Thyroid gland (tissue), 4 donors: ENCODE data around the gene SP110. TPM values are rescaled to one million over a fixed set of nuclear protein-coding genes. Genes with fewer than 3 reads are reported as not detected.

Source experiments
- DNase-seq, 2 donors: peaks; one replicate each; pipeline ENCODE4 v3.0.0-alpha.2; 2019
- H3K27ac ChIP-seq, 3 donors: fragments of 200-600 bp; sonication (generic); 1 replicate in 2 of 3; 2 replicates in 1 of 3; pipeline ENCODE4 v1.5.1; 2016 to 2019; ENCODE audit warnings: mild to moderate bottlenecking in 1 of 3, moderate library complexity in 1 of 3
- H3K27me3 ChIP-seq: fragments of 200-600 bp; sonication (generic); one replicate; pipeline ENCODE4 v1.5.1; 2019
- H3K36me3 ChIP-seq, 2 donors: fragments of 200-600 bp; sonication (generic); one replicate each; pipeline ENCODE4 v1.5.1; 2016 to 2019
- H3K4me1 ChIP-seq, 2 donors: fragments of 200-600 bp; sonication (generic); one replicate each; pipeline ENCODE4 v1.5.1; 2017 to 2019
- H3K4me3 ChIP-seq, 3 donors: fragments of 200-600 bp; sonication (generic); replicated peaks in 1 of 3; 1 replicate in 2 of 3; 2 replicates in 1 of 3; pipeline ENCODE4 v1.5.1; 2016; ENCODE audit warnings: mild to moderate bottlenecking in 1 of 3
- H3K9me3 ChIP-seq: fragments of 200-600 bp; sonication (generic); one replicate; pipeline ENCODE4 v1.5.1; 2017
- POLR2A ChIP-seq, 2 donors: fragments of 450-650 bp; IDR thresholded peaks; one replicate each; pipeline ENCODE4 v1.6.1; 2017; ENCODE audit warnings: antibody characterized with exemption in 2 of 2, mild to moderate bottlenecking in 2 of 2, moderate library complexity in 1 of 2
- WGBS, 2 donors: methylation state at CpG; one replicate each; pipeline ENCODE4 v1.1.5; 2017; 5-methylcytosine and 5-hydroxymethylcytosine counted together
- intact Hi-C: fragments of 100-400 bp; cut with DNase I; formaldehyde crosslinking; loops from one replicate; pipeline ENCODE4 v1.15.1; 2023
- total RNA-seq, 4 donors: library from RNA; depleted of rRNA; stranded (reverse); fragments of >200 nt; gene quantifications; one replicate each; pipeline ENCODE4 v1.2.3, GENCODE V29; 2016
- TF ChIP-seq, protein P1 (sequence below), 6 experiments: fragments of 200-600 bp in 3 of 6; fragments of 450-650 bp in 3 of 6; sonication (generic) in 3 of 6; IDR thresholded peaks; one replicate each; pipeline ENCODE4 v1.5.1; 2016 to 2019; ENCODE audit warnings: antibody characterized with exemption in 6 of 6, mild to moderate bottlenecking in 2 of 6, inconsistent platforms in 1 of 6, moderate library complexity in 1 of 6

Gene SP110
- total RNA-seq, 4 donors from 2014 or later, result 17.7 to 66.2 (median 23.5) TPM

DNA sequence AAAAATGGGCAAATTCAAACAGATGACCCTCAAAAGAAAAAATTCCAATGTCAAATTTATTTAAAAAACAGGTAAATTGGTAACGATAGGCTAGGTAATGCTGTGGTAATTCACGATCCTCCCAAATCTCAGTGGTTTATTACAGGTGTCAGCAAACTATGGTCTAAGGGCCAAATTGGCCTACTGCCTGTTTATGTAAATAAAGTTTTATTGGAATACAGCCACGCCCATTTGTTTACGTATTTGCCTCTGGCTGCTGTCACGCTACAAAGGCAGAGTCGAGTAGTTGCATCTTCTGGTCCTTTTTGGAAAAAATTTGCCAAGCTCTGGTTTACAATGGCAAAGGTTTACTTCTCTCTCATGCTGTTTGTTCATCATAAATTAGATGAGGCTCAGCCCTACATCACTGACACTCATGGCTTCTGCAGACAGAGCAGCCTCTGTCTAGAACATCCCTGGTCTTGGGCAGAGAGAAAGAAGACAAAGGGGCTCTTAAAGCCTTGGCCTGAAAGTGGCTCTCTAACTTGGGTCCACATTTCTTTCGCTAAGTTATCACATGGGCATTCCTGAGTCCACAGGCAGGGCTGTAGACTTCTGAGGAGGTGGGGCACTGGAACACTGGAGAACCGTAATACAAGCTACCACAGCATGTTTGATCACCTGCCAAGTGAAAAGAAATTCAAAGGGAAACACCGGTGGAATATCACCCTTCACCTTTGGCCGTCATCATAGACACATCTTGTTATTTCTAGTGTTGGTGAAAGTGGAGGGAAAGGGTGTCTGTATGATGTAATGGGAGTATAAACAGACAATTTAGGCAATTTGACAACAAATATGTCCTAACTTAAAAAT is 34.8 kb downstream of the SP110 start:
- no peak for DNase-seq
- 68 to 70% methylated on average over 10 of the region's 10 CpGs for WGBS, 2 donors
- TF ChIP-seq, protein P1, sequence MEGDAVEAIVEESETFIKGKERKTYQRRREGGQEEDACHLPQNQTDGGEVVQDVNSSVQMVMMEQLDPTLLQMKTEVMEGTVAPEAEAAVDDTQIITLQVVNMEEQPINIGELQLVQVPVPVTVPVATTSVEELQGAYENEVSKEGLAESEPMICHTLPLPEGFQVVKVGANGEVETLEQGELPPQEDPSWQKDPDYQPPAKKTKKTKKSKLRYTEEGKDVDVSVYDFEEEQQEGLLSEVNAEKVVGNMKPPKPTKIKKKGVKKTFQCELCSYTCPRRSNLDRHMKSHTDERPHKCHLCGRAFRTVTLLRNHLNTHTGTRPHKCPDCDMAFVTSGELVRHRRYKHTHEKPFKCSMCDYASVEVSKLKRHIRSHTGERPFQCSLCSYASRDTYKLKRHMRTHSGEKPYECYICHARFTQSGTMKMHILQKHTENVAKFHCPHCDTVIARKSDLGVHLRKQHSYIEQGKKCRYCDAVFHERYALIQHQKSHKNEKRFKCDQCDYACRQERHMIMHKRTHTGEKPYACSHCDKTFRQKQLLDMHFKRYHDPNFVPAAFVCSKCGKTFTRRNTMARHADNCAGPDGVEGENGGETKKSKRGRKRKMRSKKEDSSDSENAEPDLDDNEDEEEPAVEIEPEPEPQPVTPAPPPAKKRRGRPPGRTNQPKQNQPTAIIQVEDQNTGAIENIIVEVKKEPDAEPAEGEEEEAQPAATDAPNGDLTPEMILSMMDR (IDR thresholded peaks at IDR 0.05), result no peak
- TF ChIP-seq POLR2A (IDR thresholded peaks at IDR 0.05), result no peak
- Histone ChIP-seq H3K4me1 (no peaks in the 10 kb centered on the region), H3K9me3 (no peaks in the 10 kb centered on the region), H3K27me3 (no peaks in the 10 kb centered on the region), H3K27ac (no peak overlapping the region), H3K4me3 (no peak overlapping the region), H3K36me3 (no peaks in the 10 kb centered on the region)
- intact Hi-C loops, result no loop called here

DNA sequence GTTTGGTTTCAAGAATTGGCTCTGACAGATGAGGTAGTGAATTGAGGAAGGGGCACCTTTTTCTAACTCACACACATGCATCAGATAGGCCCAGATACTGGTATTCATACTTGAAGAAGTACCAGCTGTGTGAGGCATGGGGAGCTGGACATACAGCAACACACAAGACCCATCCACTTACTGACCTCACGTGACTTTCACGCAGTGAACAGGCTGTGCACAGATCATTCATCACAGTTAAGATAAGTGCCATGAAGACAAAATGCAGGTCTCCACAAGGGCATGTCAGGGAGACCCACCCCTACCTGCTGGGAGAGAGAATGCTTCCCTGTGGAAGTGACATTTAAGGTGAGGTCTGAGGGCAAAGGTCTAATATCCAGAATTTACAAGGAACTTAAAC is 38.6 kb downstream of the SP110 start:
- Histone ChIP-seq H3K27me3 (no peaks in the 10 kb centered on the region), H3K4me1 (no peaks in the 10 kb centered on the region), H3K9me3 (no peaks in the 10 kb centered on the region), H3K36me3 (peaks cover 5 to 22% of the 10 kb centered on the region in 2 donors), H3K27ac (no peak overlapping the region), H3K4me3 (no peak overlapping the region)
- no peak for DNase-seq
- TF ChIP-seq POLR2A (IDR thresholded peaks at IDR 0.05), result no peak
- TF ChIP-seq, protein P1 (IDR thresholded peaks at IDR 0.05), result no peak
- intact Hi-C loops, result no loop called here
- WGBS, 2 donors, result 95 to 96% methylated on average over 2 of the region's 2 CpGs

DNA sequence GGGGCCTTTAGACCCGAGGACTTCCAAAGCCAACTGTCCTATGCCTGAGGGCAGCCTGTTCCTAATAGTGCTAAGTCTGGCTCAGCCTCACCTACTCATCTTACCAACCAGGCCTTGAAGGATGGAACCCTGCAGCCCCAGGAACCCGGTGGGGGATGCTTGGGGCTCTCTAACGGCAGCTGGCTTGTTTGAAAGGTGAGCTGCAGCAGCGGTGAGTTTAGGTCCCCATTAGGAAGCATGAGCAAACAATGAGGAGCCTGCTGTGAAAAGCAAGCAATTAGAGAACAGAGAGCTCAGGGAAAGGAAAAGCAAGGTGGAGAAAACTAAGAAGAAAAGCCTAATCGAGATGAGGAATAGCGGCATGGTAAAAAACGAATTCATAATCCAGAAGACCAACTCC is 39.9 kb downstream of the SP110 start:
- H3K4me1 ChIP-seq, result no peaks in the 10 kb centered on the region
- no peaks in the 10 kb centered on the region for H3K27me3 ChIP-seq
- H3K36me3 ChIP-seq, result peaks cover 8 to 23% of the 10 kb centered on the region in 2 donors
- 84 to 88% methylated on average over 7 of the region's 7 CpGs for WGBS, 2 donors
- TF ChIP-seq, protein P1 (IDR thresholded peaks at IDR 0.05), result no peak
- TF ChIP-seq POLR2A (IDR thresholded peaks at IDR 0.05), result no peak
- no peaks in the 10 kb centered on the region for H3K9me3 ChIP-seq
- H3K4me3 ChIP-seq, result no peak overlapping the region
- DNase-seq, result no peak
- H3K27ac ChIP-seq, result no peak overlapping the region
- intact Hi-C loops, result no loop called here

DNA sequence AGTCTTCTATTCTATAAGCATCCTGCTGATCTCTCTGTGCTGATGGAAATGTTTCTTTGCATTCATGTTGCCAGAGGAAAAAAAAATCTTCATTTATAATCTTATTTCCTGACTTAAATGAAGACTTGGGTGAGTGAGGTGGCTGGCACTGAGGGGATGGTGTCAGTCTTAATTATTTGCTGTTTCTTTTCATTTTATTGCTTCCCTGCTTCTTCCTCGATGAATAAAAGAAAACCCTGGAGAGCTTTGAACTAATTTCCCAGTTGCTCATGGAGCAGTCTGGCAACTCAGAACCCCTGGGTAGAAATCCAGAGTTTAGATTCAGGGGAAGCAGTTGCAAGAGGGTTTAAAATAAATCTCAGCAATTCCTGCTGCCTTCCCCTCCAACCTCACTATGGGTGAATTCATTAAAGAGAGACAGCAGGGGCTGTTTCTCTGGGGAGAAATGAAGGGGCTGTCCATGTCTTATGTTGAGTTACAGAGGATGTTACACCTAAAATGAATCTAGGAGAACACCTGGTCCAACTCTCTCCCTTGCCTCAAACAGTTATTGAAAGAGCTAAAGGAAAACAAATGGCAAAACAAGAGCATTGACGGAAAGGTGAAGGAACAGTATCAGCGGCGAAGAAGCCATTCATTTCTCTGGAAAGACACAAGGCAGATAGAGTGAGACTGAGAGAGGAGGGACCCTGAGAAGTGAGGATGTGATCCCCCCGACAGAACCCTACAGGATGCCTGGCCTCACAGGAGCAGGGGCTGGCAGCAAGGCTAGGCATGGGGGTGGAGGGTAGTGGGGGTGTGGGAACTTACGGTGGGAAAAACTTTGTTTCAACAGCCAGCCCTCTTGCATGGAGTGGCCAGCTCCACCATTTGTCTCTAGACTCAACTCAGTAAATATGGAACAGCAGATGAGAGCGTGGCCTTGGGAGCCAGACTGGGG is 41.0 kb downstream of the SP110 start:
- Histone ChIP-seq H3K27me3 (no peaks in the 10 kb centered on the region), H3K4me1 (no peaks in the 10 kb centered on the region), H3K9me3 (no peaks in the 10 kb centered on the region), H3K4me3 (no peak overlapping the region), H3K27ac (no peak overlapping the region), H3K36me3 (peaks cover 8 to 23% of the 10 kb centered on the region in 2 donors)
- TF ChIP-seq, protein P1 (IDR thresholded peaks at IDR 0.05), result no peak
- TF ChIP-seq POLR2A (IDR thresholded peaks at IDR 0.05), result no peak
- no peak for DNase-seq
- intact Hi-C loops, result no loop called here
- WGBS, 2 donors, result 90 to 93% methylated on average over 7 of the region's 7 CpGs
